Measurements from ENCODE around the gene GUCY1A2. TPM values are rescaled to one million over a fixed set of nuclear protein-coding genes. Genes with fewer than 3 reads are reported as not detected.

Gene GUCY1A2
- total RNA-seq, 2 donors from 2014 or later, result 0.06 to 0.08 TPM

DNA sequence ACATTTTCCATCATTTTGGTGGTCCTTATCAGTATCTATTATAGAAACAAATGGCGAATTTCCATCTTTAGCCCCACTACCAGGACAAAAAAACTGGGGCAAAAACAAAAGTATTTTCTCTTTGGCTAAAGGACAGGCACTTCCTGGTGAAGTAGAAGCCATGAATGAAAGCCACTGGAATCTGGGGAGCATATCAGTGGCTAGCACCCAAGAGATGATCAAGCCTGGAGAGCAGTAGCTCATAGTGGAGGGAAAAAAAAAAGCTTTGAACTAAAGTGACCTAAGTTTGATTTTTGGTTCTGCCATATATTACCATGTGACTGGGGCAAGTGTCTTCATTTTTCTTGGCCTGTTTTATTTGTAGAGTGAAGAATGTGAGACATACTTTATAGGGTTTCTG, 272.3 kb downstream of the GUCY1A2 start:
- Mint-ChIP-seq H3K27ac (no peak overlapping the region), H3K27me3 (no peaks in the 10 kb centered on the region), H3K4me3 (no peak overlapping the region), H3K36me3 (ENCODE audit: low read depth) (no peaks in the 10 kb centered on the region), H3K9me3 (no peaks in the 10 kb centered on the region), H3K4me1 (no peaks in the 10 kb centered on the region)
- ATAC-seq (replicated peaks), result no peak

DNA sequence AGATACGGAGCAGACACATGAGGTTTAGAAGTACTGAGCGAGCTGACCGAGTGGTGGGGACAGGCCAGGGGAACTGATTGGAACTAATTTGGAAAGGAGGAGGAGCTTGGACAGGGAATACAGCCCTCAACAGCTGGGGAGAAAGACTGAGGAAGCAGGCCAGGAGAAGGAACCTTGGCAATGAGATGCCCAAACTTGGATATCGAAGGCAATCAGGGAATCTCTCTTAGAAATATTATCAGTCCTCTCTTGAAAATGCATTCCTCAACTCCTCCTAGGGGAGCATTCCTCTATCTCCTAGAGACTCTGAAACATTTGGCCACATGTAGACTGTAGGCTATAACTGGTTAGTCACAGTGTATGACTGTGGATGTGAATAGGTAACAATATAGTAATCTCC, 284.6 kb downstream of the GUCY1A2 start:
- no peaks in the 10 kb centered on the region for H3K27me3 Mint-ChIP-seq

GRCh38 chr11:106728859-106729258, 289.4 kb downstream of the GUCY1A2 start:
- no peaks in the 10 kb centered on the region for H3K27me3 Mint-ChIP-seq
- H3K36me3 Mint-ChIP-seq (ENCODE audit: low read depth), result no peaks in the 10 kb centered on the region
- no peaks in the 10 kb centered on the region for H3K4me1 Mint-ChIP-seq
- H3K9me3 Mint-ChIP-seq, result peaks cover 15% of the 10 kb centered on the region
- H3K4me3 Mint-ChIP-seq, result no peak overlapping the region
- H3K27ac Mint-ChIP-seq, result no peak overlapping the region
- no peak for ATAC-seq (replicated peaks)

More for the DNA sequence above, 284.6 kb downstream of the GUCY1A2 start:
- H3K27ac Mint-ChIP-seq, result no peak overlapping the region
- ATAC-seq (replicated peaks), result no peak
- H3K9me3 Mint-ChIP-seq, result peaks cover 20% of the 10 kb centered on the region
- H3K4me1 Mint-ChIP-seq, result no peaks in the 10 kb centered on the region
- no peaks in the 10 kb centered on the region for H3K36me3 Mint-ChIP-seq (ENCODE audit: low read depth)
- H3K4me3 Mint-ChIP-seq, result no peak overlapping the region

GRCh38 chr11:106728379-106728778, 289.9 kb downstream of the GUCY1A2 start:
- Mint-ChIP-seq H3K27me3 (no peaks in the 10 kb centered on the region), H3K4me3 (no peak overlapping the region), H3K27ac (no peak overlapping the region), H3K36me3 (ENCODE audit: low read depth) (no peaks in the 10 kb centered on the region), H3K4me1 (no peaks in the 10 kb centered on the region), H3K9me3 (peaks cover 15% of the 10 kb centered on the region)
- ATAC-seq (replicated peaks), result no peak

GRCh38 chr11:106727256-106727655, 291.0 kb downstream of the GUCY1A2 start:
- H3K27ac Mint-ChIP-seq, result no peak overlapping the region
- ATAC-seq (replicated peaks), result no peak
- no peaks in the 10 kb centered on the region for H3K27me3 Mint-ChIP-seq
- H3K4me1 Mint-ChIP-seq, result no peaks in the 10 kb centered on the region
- no peak overlapping the region for H3K4me3 Mint-ChIP-seq
- H3K9me3 Mint-ChIP-seq, result peaks cover 15% of the 10 kb centered on the region
- no peaks in the 10 kb centered on the region for H3K36me3 Mint-ChIP-seq (ENCODE audit: low read depth)

- Mint-ChIP-seq H3K27ac (no peak overlapping the region), H3K4me3 (no peak overlapping the region), H3K27me3 (no peaks in the 10 kb centered on the region), H3K9me3 (peaks cover 6% of the 10 kb centered on the region), H3K36me3 (ENCODE audit: low read depth) (no peaks in the 10 kb centered on the region), H3K4me1 (no peaks in the 10 kb centered on the region)
- ATAC-seq (replicated peaks), result no peak
Observed at GRCh38 chr11:106724293-106724892, 293.9 kb downstream of the GUCY1A2 start.

DNA sequence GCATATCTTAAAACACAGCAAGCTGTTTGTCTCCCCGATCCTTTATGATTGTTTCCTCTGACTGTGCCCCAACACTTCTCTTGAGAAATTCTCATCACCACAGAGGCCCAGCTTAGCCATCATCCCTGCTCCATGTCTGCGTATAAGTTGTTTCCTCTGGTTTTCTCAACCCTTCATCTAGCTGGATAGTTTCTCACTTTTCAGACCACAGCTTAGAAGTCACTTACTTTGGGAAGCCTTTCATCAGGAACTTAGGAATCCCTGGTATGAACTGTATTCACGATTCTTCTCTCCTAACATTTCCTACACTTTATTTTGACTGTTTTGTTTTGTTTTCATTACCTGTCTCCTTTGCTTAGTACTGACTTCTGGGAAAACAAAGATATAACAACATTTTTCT, 295.2 kb downstream of the GUCY1A2 start:
- Mint-ChIP-seq H3K36me3 (ENCODE audit: low read depth) (no peaks in the 10 kb centered on the region), H3K27me3 (no peaks in the 10 kb centered on the region), H3K4me3 (no peak overlapping the region), H3K4me1 (no peaks in the 10 kb centered on the region), H3K27ac (no peak overlapping the region), H3K9me3 (peaks cover 6% of the 10 kb centered on the region)
- no peak for ATAC-seq (replicated peaks)

- Mint-ChIP-seq H3K27ac (no peak overlapping the region), H3K4me3 (no peak overlapping the region), H3K36me3 (ENCODE audit: low read depth) (no peaks in the 10 kb centered on the region), H3K27me3 (no peaks in the 10 kb centered on the region), H3K9me3 (peaks cover 5% of the 10 kb centered on the region), H3K4me1 (no peaks in the 10 kb centered on the region)
- ATAC-seq (replicated peaks), result no peak
Observed at GRCh38 chr11:106717222-106717621, 301.1 kb downstream of the GUCY1A2 start.

DNA sequence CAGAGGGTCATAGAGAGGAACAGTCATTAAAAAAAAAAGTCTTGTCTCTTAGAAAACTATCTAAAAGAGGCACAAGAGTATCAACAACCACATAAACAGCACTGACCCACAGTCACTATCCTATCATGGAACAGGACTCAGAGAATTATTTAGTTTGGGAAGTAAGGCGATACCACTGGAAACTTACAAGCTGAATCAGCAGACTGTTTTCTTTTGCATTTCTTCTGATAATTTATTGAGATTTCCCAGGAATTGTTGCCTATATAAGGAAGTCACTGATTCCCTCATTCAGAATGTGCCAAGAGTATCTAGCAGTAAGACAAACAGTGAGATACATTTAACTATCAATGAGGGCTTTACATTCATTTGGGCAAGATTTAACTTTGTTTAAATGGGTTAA, 304.1 kb downstream of the GUCY1A2 start:
- no peaks in the 10 kb centered on the region for H3K27me3 Mint-ChIP-seq
- H3K27ac Mint-ChIP-seq, result no peak overlapping the region
- ATAC-seq (replicated peaks), result no peak
- H3K4me3 Mint-ChIP-seq, result no peak overlapping the region
- H3K9me3 Mint-ChIP-seq, result peaks cover 5% of the 10 kb centered on the region
- H3K4me1 Mint-ChIP-seq, result no peaks in the 10 kb centered on the region
- H3K36me3 Mint-ChIP-seq (ENCODE audit: low read depth), result no peaks in the 10 kb centered on the region

DNA sequence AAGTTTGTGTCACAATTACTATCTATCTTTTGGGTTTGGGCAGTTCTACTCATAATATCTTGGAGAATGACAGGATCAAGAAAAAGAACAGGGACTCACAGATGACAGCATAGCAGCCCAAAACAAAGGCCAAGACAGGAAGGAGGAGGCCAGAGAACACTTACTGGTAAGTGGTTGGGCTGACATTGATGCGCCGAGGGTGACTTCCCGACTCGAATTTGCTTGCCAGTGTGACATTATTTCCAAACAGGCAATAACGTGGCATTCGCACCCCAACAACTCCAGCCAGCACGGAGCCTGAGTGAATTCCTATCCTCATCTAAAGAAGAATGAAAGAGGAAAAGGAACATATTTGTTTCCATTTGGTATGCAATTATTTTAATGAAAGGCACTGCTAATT, 309.9 kb downstream of the GUCY1A2 start:
- ATAC-seq (replicated peaks), result no peak
- H3K36me3 Mint-ChIP-seq (ENCODE audit: low read depth), result no peaks in the 10 kb centered on the region
- no peak overlapping the region for H3K27ac Mint-ChIP-seq
- no peaks in the 10 kb centered on the region for H3K27me3 Mint-ChIP-seq
- no peak overlapping the region for H3K4me3 Mint-ChIP-seq
- H3K4me1 Mint-ChIP-seq, result no peaks in the 10 kb centered on the region
- H3K9me3 Mint-ChIP-seq, result peaks cover under 1% of the 10 kb centered on the region

DNA sequence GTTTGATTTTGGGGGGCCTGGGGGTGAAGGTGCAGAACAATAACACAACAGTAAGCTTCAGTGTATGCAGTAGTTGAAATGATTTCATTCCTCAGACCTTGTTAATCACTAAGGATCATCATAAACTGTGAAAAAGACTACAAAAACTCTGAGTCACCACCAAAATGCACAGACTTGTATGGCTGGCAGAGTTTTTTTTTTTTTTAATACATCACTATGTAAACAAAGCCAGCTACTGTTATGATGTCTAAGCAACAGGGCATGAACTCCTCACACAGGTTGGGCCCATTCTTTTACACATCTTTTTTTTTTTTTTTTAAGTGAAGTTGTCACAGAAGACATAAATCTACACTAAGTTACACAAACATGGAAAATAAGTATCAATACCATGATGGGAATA, 311.9 kb downstream of the GUCY1A2 start:
- Mint-ChIP-seq H3K36me3 (ENCODE audit: low read depth) (no peaks in the 10 kb centered on the region), H3K27ac (no peak overlapping the region), H3K4me1 (no peaks in the 10 kb centered on the region), H3K4me3 (no peak overlapping the region), H3K27me3 (no peaks in the 10 kb centered on the region), H3K9me3 (peaks cover 4% of the 10 kb centered on the region)
- ATAC-seq (replicated peaks), result no peak

DNA sequence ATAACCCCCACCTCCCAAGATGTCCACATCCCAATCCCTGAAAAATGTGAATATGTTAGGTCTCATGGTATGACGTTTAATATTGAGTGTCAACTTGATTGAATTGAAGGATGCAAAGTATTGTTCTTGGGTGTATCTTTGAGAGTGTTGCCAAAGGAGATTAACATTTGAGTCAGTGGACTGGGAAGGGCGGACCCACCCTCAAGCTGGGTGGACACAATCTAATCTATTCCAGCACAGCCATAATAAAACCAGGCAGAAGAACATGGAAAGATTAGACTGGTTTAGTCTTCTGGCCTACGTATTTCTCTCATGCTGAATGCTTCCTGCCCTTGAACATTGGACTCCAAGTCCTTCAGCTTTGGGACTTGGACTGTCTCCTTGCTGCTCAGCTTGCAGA, 315.5 kb downstream of the GUCY1A2 start:
- Mint-ChIP-seq H3K36me3 (ENCODE audit: low read depth) (no peaks in the 10 kb centered on the region), H3K4me1 (no peaks in the 10 kb centered on the region), H3K27me3 (no peaks in the 10 kb centered on the region), H3K27ac (no peak overlapping the region), H3K9me3 (peaks cover 4% of the 10 kb centered on the region), H3K4me3 (no peak overlapping the region)
- no peak for ATAC-seq (replicated peaks)

GRCh38 chr11:106697058-106697457, 321.2 kb downstream of the GUCY1A2 start:
- no peak overlapping the region for H3K27ac Mint-ChIP-seq
- H3K27me3 Mint-ChIP-seq, result no peaks in the 10 kb centered on the region
- ATAC-seq (replicated peaks), result no peak
- H3K4me1 Mint-ChIP-seq, result no peaks in the 10 kb centered on the region
- no peak overlapping the region for H3K4me3 Mint-ChIP-seq
- H3K36me3 Mint-ChIP-seq (ENCODE audit: low read depth), result no peaks in the 10 kb centered on the region
- H3K9me3 Mint-ChIP-seq, result peaks cover 3% of the 10 kb centered on the region

- no peak for ATAC-seq (replicated peaks)
- no peaks in the 10 kb centered on the region for H3K4me1 Mint-ChIP-seq
- H3K9me3 Mint-ChIP-seq, result peaks cover 3% of the 10 kb centered on the region
- no peaks in the 10 kb centered on the region for H3K36me3 Mint-ChIP-seq (ENCODE audit: low read depth)
- H3K27me3 Mint-ChIP-seq, result no peaks in the 10 kb centered on the region
- no peak overlapping the region for H3K4me3 Mint-ChIP-seq
- no peak overlapping the region for H3K27ac Mint-ChIP-seq
Observed at GRCh38 chr11:106695506-106695905, 322.8 kb downstream of the GUCY1A2 start.

- ATAC-seq (replicated peaks), result no peak
- no peak overlapping the region for H3K27ac Mint-ChIP-seq
- peaks cover 3% of the 10 kb centered on the region for H3K9me3 Mint-ChIP-seq
- no peak overlapping the region for H3K4me3 Mint-ChIP-seq
- H3K4me1 Mint-ChIP-seq, result no peaks in the 10 kb centered on the region
- H3K27me3 Mint-ChIP-seq, result no peaks in the 10 kb centered on the region
- H3K36me3 Mint-ChIP-seq (ENCODE audit: low read depth), result no peaks in the 10 kb centered on the region
Observed at GRCh38 chr11:106694501-106694900, 323.8 kb downstream of the GUCY1A2 start.

DNA sequence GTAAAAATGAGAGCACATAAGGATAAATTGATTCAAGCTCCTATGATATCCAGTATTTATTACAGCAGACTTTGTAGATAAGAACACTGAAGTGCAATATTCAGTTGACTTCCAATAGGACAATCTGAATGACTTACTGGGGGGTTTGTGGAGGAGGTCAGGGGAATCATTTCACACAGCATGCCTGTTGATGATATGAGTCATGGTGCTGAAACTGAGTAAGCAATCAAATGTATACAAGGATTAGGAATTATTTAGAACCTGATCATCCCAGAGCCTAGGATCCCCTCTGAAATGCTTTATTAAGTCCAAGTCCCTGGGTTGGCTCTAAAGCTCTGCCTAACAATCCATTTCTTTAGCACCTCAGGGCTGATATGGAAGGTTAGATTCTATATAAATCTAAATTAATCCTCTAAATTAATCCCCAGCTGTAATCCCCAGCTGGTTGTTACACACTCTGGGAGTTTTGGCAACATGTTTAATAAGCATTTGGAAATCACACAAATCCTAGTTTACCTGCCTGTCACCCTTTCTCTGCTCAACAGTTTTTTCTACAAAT, 326.4 kb downstream of the GUCY1A2 start:
- H3K36me3 Mint-ChIP-seq (ENCODE audit: low read depth), result no peaks in the 10 kb centered on the region
- H3K4me3 Mint-ChIP-seq, result no peak overlapping the region
- no peaks in the 10 kb centered on the region for H3K27me3 Mint-ChIP-seq
- H3K4me1 Mint-ChIP-seq, result no peaks in the 10 kb centered on the region
- ATAC-seq (replicated peaks), result no peak
- peaks cover 6% of the 10 kb centered on the region for H3K9me3 Mint-ChIP-seq
- H3K27ac Mint-ChIP-seq, result no peak overlapping the region

Data from activated T-helper 17 cell treated with anti-CD3 and anti-CD28 coated beads, Interleukin-2, amount 50 U/mL, for 72 hours (primary cell).